HL-60/S4 (cell line): Measurements from ENCODE around the gene AKR1E2.

Experiments
- in situ Hi-C: fragments of 300-500 bp; cut with MboI; formaldehyde crosslinking; loops from 2 replicates; pipeline ENCODE4 v1.14.3; 2022; ENCODE audit warnings: low sequenced_read_pairs

The AKR1E2 gene

DNA sequence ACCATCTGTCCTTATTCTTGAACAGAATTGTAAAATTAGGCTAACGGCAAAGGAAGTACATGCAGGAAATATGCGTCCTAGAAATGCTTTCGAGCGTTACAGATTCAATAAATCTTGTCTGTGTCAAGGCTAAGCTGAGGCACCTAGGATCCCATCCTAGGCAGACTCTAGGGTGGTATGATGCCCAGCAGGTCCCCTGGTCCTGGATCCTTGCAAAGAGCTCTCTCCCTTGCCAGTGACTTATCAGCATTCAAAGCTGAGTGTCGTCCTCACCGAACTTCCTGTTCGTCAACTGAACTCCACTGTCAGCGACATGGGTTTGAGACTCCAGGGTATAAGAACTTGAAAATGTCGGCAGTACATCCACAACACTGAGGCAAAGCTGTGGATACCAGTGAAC is 61.5 kb downstream of the AKR1E2 start:
- in situ Hi-C loops: no loop called here

DNA sequence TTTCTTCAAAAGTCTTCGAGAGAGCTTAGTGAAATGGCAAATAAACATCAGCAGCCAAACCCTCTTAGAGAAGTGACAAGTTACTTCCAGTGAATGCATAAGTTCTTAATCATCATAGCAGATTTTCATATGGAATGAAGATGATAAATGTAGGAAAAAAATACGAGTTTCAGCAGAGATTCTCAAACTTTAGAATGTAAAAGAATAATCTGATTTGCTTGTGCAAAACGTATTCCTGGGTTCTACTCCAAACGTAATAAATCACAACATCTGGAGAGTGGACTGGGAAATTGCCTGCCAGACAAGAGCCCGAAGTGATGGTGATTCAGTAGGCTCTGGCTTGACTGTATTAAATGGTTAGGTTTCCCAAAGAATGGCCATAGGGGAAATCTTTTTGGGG is 62.2 kb downstream of the AKR1E2 start:
- in situ Hi-C loops: no loop called here

DNA sequence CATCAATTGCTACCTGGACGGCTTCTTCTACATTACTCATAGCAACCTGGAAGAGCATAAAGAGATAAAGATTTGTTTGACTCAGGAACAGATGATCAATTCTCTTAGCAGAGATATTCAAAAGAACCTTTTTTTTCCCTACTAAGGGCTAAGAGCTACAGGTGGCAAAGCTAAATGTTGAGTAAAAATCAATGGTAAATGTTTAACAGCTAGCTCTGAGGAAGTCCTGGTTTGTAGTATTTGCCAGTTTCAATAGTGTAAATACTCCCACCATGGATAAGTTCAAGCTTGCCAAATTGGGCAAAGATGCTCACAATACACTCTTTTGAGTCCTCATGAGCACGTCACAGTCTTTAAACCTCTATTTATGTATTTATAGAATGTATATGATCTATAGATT is 64.0 kb downstream of the AKR1E2 start:
- in situ Hi-C loops: no loop called here

DNA sequence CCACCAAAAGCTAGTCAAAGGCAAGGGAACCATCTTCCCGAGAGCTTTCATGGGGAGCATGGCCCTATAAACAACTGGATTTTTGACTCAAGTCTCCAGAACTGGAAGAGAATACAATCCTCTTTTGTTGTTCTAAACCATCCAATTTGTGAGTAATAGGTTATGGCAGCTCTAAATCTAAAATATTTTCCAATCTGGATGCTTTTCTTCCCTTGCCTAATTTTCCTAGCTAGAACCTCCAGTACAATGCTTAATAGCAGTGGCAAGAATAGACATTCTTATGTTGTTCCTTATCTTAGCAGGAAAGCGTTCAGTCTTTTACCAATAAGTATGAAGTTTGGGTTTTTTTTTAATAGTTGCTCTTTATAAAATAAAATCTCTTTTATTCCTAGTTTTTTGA is 66.7 kb downstream of the AKR1E2 start:
- in situ Hi-C loops: no loop called here

DNA sequence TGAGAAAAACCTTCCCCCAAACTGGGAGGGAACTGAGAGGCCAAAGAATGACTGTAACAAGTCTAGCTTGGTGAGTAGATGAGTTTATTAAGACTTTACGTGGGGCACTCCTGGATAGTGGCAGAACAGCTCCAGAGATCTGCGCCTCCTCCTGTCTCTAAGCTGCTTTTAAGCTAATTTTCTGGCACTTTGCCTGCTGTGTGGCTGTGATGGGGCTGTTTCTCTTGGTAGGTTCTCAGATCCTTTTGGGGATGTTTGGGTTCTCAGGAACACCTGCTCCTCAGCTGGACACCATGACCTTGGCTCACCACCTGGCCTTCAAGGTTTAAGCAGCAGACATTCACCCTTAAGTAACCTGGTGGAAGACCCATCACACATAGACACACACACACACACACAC is 68.3 kb downstream of the AKR1E2 start:
- in situ Hi-C loops: no loop called here
